Measurements from ENCODE around the gene SLC35A1.
"Not testable (repeated sequence)": the region's sequence is repeated elsewhere in the genome, so short reads cannot be mapped to it uniquely, and the experiment has no call there.

The SLC35A1 gene, protein sequence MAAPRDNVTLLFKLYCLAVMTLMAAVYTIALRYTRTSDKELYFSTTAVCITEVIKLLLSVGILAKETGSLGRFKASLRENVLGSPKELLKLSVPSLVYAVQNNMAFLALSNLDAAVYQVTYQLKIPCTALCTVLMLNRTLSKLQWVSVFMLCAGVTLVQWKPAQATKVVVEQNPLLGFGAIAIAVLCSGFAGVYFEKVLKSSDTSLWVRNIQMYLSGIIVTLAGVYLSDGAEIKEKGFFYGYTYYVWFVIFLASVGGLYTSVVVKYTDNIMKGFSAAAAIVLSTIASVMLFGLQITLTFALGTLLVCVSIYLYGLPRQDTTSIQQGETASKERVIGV

DNA sequence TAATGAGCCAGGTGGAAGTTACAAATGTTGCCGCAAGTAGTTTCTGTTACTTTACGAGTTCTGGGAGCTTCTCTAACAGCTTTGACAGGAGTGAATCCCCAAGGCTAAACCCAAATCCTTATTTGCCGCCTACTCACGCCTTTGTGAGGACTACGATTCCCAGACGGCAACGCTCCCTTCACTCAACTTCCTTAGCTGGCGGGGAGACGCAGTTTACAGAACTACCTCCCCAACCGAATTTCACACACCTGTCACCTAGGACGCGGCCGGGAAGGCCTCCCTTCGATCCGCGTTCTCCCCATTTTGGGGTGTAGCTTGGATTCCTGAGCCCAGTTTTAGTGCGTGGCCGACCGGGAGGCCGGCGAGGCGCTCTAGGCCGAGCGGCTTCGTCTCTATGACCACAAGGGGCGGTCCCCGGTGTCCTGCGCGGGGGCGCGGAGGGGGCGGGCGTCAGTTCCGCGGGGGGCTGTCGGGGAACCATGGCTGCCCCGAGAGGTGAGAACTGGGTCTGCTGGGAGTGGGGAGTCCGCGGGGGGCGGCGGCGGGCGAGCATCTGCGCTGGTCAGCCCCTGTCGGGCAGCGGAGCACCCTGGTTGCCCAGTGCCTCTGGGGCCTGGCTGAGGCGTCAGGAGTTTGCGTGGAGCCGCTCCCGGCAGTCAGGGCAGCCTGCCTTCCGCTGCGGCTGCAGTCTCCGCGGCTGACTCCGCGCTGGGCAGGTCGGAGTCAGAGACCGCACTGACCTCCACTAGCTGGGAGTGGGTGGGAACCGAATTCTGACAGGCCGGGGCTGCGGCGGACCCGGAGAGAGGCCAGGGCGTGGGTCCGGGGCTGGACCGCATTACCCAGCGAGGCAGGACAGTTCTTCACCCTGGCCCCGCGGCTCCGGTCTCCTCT lies at the start of gene SLC35A1:
Gene SLC35A1, plus strand, starts transcription at position 450 of the 894 bp plus-strand sequence. Its CDS starts 30 bp downstream, at position 480.
- FAIRE-seq, result peak; percentile 43

DNA sequence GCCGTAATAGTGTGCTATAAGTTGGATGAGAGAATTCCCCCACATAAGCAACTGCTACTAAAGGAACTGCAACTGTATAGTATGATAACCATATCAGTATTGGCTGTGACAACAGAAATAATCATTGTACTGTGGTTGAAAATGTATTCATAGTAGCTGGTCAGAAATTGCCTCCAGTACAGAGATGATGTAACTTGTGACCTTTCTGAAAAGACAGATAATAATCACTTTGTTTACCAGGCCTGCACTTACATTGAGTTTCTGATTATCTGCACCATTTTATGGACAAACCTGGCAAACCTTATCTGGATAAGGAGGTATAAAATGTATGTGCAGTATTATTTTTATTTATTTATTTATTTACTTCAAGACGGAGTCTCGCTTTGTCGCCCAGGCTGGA lies 46.0 kb upstream of the SLC35A1 start:
- no peak for FAIRE-seq

DNA sequence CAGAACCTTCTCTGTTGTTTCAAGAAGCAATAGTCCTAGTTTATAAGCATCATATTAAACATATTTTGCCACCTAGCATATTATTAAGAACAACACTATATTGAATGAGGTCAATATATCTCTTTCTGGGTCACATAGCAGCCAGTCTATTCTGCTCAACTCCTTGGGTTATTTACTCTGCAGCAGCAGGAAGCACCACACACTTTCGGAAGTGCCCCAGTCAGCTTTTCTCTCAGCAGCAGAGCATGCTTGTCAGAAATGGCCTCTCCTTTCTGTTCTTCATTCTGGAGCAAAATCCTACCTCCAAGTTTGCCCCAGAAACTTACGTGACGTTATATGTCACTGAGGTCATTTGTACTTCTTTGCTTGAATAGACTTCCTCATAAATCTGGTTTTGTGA lies 42.3 kb upstream of the SLC35A1 start:
- FAIRE-seq, result peak; percentile 33

DNA sequence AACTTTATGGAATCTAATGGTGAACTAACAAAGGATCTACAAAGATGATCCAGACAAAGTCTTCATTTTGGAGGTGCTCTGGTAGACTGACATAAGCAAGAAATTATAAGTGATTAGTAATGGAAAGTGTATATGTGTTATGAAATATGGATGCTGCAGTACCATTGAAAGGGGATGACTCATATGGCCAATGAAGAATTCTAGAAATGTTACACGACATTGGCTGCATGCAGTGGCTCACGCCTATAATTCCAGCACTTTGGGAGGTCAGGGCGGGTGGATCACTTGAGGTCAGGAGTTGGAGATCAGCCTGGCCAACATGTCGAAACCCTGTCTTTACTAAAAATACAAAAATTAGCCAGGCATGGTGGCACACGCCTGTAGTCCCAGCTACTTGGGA lies 41.5 kb upstream of the SLC35A1 start:
- FAIRE-seq, result no peak

DNA sequence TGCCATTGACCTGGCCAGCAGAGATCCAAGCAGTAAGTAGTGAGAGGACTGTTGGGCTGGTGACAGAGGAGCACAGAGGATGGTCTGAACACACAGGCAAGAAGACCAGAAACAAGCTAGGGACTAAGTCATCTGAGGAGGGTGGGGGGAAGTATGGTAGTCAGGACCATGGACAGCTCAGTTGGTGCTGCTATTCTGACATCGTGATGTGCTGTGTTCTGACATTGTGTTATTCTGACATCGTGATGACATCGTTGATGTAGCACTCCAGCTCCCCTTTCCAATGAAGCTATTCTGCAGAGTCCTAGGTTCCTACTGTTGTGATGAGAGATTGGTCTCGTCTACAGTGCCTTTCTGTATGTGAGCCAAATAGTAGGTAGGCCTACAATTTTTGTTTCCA lies 36.3 kb upstream of the SLC35A1 start:
- FAIRE-seq, result no peak

DNA sequence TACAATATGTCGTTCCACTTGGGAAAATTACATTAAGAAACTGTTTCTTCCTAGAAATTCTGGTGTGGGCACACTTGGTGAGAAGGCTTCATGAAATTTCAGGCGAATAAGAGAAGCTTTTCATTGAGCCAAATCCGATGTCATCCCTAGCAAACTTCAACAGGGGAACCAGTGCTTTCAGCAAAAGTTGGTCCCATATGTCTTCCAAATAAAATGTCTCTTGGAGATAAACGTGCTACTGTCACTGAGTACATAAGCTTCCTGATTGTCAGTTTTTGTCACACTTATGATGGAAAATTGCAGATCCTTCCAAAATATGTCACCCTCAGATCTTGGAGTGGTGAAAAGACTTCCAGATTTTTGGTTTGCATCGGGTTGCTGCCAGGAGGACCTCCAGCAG lies 31.1 kb upstream of the SLC35A1 start:
- no peak for FAIRE-seq

DNA sequence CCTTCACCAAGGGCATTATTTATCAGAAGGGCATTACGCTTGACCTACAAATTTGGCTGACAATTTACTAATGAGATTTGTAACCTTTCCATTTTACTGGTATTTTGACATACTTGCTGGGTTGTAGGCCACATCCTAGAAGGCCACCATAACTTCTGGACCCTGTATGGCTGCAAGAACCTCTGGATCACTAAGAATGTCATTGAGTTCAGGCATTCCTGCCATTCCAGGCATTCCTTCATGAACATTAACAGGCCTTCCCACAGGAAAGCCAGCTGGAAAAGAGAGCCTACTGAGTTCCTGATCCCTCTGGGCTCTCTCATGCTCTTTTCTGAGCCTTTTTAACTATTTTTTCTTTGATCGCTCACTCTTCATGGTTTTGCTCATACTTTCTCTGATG lies 28.4 kb upstream of the SLC35A1 start:
- FAIRE-seq, result no peak

DNA sequence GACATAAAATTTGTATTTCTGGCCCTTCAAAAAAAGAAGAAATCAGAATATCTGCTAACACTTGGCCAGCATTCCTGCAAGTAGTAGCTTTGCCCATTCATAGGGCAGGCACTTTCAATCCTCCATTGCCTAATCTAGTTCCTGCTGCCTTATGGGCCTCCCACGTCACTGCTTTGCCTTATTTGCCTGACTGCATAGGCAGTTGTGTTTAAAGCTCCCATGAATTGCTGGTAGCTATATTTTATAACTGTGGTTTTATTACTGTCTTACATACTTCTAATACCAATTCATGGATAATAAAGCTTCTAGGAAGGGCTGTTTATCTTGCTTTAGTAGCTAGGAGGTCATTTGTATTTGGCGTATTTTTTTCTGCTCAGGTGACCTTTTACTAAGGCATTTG lies 7.7 kb upstream of the SLC35A1 start:
- no peak for FAIRE-seq

DNA sequence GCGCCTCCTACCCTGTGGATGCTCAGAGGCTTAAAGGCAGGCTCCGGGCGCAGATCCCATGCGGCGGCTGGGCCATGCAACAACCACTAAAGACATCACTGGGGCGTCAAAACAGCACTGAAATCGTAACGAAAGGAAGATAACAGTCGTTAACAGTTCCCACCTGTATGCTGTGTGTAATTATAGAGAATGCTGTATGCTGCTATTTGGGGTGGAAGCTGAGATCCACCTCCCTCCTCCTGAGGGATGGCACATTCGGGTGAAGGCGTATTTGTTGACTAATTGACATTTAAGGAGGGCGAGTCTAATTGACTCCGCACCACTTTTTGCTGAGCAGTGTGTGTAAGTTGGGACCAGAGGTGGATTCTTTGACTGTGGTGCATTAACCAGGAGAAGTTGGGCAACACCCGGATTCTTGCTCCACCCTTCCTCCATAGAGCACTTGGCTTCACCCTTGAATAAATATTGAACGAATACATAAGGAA lies 687 bp downstream of the SLC35A1 start:
- FAIRE-seq, result no peak

DNA sequence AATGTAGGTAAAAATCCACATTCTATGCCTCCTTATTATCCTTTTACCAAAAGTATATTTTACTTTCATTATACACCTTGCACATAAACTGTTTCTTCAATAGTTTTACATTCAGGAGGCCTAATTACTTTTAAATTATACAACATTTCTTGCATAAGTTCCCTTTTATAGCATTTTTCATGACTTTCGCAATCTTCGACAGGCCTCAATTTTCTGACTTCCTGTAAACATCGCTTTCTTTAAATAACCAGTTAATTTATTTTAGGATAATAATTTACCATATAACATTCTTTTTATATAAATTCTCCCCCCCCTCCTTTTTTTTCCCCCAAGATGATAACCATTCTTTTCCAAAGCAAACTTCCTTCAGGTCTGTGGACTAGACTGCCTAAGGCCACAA lies 9.2 kb downstream of the SLC35A1 start:
- FAIRE-seq, result no peak

DNA sequence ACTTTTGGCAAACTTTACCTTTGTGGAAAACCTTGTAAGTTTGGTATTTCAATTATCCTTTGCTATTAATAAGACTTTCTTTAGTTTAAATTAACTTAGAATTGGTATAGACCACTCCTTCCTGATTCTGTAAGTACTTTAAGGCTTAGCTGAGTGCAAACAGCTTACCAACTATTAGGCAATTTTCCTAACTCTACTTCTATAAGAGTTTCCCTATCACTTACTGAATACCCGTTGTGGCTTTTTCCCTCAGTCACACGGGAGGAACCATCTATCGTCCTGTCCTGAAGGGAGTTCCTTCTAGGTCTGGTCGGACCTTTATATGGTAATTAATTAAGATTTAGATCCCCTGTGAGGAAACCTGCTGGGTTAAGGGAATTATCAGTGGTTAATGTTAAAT lies 9.6 kb downstream of the SLC35A1 start:
- FAIRE-seq, result no peak

DNA sequence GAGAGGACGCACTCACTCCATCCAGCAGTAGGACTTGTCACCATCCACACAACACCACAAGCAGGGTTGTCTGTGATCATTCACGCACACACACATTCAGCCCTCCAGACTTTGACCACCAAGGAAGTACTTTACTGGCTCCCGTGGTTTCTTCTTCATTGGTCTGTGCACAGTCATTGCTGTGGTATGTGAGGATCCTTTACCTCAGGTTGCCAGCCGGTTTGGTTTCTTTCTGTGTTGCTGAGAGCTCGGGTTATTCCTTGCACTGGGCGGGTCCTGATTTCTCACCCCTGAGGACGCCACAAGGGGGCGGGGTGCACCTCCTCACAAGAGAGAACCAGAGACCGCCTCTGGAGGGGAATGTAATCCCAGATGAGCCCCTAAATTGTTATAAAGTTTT lies 11.2 kb downstream of the SLC35A1 start:
- no peak for FAIRE-seq

DNA sequence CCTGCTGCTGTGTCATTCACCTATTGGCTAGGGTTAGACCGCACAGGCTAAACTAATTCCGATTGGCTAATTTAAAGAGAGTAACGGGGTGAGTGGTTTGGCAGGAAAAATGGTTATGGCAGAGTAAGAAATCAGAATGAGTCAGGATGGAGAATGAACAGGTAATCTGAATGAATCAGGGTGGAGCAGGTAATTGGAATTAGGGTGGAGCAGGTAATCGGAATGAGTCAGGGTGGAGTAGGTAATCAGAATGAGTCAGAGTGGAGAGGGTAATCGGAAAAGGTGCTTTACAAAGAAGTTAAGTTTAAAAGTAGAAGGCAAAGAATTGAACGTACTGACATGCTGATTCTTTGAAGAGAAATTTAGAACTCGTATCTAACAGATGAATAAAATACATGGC lies 11.7 kb downstream of the SLC35A1 start:
- FAIRE-seq, result no peak

DNA sequence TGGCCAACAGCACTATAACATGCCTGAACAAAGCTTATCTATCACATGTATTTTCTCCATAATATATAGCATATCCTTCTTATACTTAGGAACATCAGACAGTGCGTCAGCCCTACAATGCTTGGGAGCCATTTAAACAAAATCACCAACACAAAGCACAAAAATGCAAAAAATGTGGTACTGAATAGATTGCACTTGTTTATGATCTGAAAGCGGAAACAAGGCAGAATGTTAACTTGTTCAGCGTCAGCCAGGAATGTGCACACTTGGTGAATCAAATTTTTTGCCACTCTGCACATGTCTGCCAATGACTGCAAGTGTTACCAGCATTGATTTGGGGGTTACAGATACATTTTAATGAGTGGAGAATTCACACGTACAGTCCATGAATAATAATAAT lies 14.8 kb downstream of the SLC35A1 start:
- FAIRE-seq, result peak; percentile 13

DNA sequence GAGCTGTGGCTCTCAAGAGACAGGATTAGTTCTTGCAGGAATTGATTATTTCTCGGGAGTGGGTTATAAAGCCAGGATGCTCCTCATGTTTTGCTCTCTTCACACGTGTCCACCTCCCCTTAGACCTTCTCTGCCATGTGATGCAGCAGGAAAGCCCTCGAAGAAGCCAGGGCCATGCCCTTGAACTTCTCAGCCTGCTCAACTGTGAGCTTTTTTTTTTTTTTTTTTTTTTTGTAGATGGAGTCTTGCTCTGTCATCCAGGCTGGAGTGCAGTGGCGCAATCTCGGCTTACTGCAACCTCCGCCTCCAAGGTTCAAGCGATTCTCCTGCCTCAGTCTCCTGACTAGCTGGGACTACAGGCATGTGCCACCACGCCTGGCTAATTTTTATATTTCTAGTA lies 16.6 kb downstream of the SLC35A1 start:
- FAIRE-seq, result not testable (repeated sequence)

DNA sequence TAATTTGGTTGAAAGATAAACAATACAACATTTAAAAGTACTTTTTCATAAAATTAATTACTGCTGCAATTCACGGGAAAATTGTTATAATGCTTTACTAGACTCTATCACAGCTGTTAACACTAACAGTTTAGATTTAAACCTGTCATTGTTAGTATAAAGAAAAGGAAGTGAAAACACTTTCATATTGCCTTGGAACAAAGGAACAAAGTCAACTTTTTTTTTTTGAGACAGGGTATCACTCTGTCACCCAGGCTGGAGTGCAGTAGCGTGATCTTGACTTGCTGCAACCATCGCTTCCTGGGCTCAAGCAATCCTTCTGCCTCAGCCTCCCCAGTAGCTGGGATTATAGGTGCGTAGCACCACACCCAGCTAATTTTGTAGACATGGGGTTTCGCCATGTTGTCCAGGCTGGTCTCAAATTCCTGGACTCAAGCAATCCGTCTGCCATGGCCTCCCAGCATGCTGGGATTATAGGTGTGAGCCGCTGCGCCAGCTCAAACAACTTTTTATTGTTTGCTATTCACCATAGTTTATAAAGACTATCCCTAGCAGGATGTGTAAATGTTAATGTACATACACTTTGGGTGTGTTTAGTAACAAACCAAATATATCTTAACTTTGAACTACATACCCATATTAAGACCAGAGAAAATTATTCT lies 22.1 kb downstream of the SLC35A1 start:
- FAIRE-seq, result no peak

DNA sequence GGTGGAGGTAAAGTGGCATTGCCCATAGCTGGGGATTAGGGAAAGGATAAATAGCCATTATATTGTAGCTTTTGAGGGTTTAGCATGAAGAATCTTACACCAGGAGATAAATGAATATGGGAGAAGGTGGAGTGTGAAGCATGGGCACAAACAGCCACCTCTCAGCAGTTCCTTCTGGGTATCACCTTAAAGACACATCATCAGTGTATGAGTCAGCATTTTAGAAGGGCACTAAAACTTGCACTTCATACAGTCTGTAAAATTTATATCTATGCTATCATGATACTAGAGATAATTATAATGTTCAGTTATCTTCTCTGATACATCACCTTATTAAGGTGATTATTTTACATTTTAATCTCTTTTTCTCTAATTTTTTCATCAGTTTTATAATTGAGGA lies 25.3 kb downstream of the SLC35A1 start:
- no peak for FAIRE-seq

DNA sequence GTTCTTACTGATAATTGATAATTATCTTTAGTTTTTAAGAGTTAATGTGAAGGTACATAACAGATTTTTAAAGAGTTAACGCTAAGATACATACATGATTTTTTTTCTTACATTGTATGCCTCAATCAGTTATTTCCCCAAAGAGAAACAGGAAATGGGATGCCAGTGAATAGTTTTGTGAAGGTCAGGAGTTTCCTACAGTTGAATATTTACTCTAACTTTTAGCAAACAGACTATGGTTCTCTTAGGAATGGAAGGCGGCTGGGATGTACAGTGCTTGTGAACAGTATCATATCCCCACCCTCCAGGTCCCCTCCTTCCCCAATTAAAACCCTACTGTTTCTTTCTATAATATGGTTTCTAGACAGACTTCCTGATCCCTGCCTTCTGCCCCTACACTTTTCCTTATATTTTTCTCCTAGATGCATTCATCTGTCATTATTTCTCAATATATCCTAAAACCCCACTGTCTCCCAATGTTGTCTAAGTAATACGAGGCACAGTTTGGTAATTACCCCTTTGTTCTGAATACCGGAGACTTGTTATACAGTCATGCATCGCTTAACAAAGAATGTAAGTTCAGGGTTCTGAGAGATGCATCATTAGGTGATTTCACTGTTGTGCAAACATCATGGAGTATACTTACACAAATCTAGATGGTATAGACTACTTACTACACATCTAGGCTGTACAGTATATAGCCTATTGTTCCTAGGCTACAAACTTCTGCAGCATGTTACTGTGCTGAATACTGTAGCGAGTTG lies 29.2 kb downstream of the SLC35A1 start:
- FAIRE-seq, result no peak

DNA sequence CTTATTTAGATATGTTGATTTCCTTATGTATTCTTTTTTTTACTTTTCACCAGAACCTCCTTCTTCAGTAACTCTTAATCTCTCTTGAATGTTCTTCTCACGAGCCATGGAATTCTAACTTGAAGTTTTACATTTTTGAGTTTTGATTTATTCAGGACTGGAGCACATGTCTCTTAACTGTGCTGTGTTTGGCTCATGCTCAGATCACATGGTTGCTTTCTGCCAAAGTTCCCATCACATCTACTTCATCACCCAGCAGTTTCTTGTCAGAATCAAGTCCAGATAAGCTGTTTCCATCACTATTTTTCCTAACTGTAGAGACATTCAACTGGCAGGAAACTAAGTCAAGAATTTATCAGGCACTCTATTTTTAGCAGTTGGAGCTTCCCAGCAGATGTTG lies 31.7 kb downstream of the SLC35A1 start:
- no peak for FAIRE-seq

DNA sequence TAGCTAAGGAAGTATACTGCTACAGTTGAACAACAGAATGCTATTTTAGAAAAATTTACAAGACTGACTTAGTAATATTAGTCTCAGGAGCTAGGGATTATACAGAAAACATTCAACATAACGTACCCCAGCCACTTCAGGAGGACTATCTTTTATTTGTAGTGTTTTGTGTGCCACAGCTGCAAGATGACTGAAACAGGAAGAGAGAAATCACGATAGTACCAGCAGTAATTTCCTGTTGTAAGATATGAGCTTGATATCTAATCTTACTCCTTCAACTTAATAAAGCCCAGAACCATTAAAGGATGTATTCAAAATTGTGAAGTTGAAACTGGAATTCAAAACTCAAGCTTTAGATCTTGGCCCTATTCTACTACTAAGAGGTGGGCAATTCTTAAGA lies 42.1 kb downstream of the SLC35A1 start:
- FAIRE-seq, result no peak

DNA sequence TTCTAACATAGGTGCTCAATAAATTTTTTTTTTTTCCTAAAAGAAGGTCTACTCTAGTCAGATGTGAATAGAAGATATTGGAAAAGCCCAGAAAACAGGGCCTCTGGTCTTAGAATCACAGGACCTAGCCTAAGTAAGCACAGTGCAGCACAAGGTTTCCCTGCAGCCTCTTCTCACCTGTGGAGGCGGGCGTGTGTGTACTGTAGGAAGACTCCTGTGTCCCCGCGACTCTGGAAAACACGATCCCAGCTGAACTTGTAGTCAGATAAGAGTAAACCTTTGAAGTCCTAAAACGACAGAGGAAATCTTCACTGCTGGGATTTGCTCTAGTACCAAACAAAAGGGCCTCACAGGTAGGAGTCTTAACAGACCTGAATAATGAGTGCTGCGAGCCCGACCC lies 45.7 kb downstream of the SLC35A1 start:
- FAIRE-seq, result no peak

DNA sequence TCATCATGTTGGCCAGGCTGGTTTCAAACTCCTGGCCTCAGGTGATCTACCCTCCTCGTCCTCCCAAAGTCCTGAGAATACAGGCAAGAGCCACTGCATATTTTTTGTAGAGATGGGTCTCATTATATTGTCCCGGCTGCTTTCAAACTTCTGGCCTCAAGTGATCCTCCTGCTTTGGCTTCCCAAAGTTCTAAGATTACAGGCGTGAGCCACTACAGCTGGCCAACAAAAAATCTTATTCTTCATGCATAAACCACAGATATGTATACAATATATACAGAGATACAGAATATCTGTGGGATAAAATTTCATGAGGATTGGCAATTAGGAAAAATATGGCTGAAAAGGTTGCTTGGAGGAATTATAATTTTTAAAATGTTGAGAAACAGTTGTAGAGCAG lies 49.9 kb downstream of the SLC35A1 start:
- no peak for FAIRE-seq

DNA sequence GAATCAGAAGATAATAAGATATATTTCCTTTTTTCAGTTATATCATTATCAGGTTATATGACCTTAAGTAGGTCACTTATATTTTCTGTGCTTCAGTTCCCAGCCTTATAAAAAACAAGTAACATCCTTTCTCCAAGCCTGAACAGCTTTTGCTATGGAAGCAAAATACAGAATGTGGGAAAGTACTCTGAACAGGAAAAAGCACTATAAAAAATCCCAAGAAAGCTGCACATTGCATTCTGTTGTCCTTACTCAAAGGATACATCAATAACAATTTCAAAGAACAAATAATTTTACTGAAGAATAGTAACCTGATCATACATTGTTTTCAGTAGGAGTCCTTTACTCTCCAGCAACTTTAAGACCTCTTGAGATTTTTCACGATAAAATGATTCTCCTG lies 56.4 kb downstream of the SLC35A1 start:
- no peak for FAIRE-seq
